ENCODE data around the gene ZNF138. TPM values are rescaled to one million over a fixed set of nuclear protein-coding genes. Genes with fewer than 3 reads are reported as not detected.
A peak's percentile ranks its signal among the peaks of the same experiment; 100 is the strongest.

ZNF138 gene
- 10.1 and 12.1 TPM in 2 replicates for polyA plus RNA-seq (2013)

DNA sequence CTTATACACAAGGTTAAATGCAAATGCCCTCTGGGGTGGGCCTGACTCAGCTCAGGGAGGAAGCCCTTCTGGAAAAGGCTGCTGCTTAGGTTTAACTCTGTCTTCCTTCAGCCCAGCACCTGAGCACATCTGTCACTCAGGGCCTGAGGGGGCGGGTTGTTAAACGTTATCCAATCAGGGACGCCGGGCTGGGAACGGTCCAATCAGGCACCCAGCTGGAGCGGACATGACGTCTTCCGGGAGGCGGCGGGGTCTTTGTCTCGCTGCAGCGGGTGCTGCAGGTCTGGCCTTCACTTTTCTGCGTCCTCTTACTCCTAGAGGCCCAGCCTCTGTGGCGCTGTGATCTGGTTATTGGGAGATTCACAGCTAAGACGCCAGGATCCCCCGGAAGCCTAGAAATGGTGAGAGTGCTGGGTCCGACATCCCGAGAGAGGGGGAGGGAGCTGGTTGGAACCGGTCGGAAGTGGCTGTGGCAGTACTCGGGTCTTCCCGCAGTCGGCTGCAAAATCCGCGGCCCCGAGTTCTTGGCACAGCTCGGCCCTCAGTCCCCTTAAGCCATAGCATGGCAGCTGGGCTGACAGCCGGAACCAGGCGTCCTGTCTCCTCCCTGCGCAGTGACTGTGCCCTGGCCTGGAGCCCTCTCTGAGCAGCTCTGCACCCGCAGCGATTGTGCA is at the start of gene ZNF138:
ZNF138 (plus strand) TSS at position 258 of the 674 bp plus-strand sequence; CDS start at position 399, 141 bp downstream.
- Histone ChIP-seq H2BK12ac (ENCODE audit: low read length) (peak within 1 kb of the TSS; percentile 29), H2AK5ac (ENCODE audit: low read length) (no peak within 1 kb of the TSS), H2AFZ (ENCODE audit: insufficient read depth, low read length, poor library complexity) (peak within 1 kb of the TSS; percentile 78), H4K8ac (ENCODE audit: low read depth, low read length) (peak within 1 kb of the TSS; percentile 82), H3K27me3 (ENCODE audit: insufficient read depth, low read length) (no peaks in the 10 kb centered on the region), H4K12ac (ENCODE audit: low read depth, low read length) (peak within 1 kb of the TSS; percentile 66), H2BK120ac (ENCODE audit: insufficient read depth, low read length, poor library complexity) (peak within 1 kb of the TSS; percentile 3), H3K27ac (ENCODE audit: low read depth, low read length) (peak within 1 kb of the TSS; percentile 67), H3K14ac (ENCODE audit: low read length) (peak within 1 kb of the TSS; percentile 67), H3K4me3 (ENCODE audit: low read depth, low read length) (peak within 1 kb of the TSS; percentile 96), H3K36me3 (ENCODE audit: control insufficient read depth in 1 of 2, insufficient read depth in 2 of 2, low read length in 2 of 2) (peaks cover 6 to 9% of the 10 kb centered on the region in 2 experiments), H3K9me3 (ENCODE audit: insufficient read depth, low read depth, low read length) (no peaks in the 10 kb centered on the region), H3K23ac (ENCODE audit: low read length) (no peak within 1 kb of the TSS), H3K9ac (ENCODE audit: low read length) (peak within 1 kb of the TSS; percentile 91), H3K79me1 (ENCODE audit: low read length) (peaks cover 5% of the 10 kb centered on the region), H3K79me2 (ENCODE audit: control insufficient read depth, insufficient read depth, low read length, poor library complexity) (peaks cover 3% of the 10 kb centered on the region), H4K91ac (ENCODE audit: low read depth, low read length) (peak within 1 kb of the TSS; percentile 50), H3K18ac (ENCODE audit: low read length) (peak within 1 kb of the TSS; percentile 57), H3K4ac (ENCODE audit: low read depth, low read length) (peak within 1 kb of the TSS; percentile 43), H3K4me2 (ENCODE audit: low read length) (peak within 1 kb of the TSS; percentile 67), H3K4me1 (ENCODE audit: control insufficient read depth in 1 of 2, insufficient read depth in 2 of 2, low read length in 2 of 2) (peaks cover 0 to 4% of the 10 kb centered on the region in 2 experiments), H2BK5ac (ENCODE audit: low read depth, low read length, poor library complexity) (peak within 1 kb of the TSS; percentile 36)
- DNase-seq: peak; percentile 94 to 97
- no CpG with 5 or more reads among the region's 32 CpGs for WGBS (ENCODE audit: extremely low coverage, insufficient coverage, insufficient read length)

DNA sequence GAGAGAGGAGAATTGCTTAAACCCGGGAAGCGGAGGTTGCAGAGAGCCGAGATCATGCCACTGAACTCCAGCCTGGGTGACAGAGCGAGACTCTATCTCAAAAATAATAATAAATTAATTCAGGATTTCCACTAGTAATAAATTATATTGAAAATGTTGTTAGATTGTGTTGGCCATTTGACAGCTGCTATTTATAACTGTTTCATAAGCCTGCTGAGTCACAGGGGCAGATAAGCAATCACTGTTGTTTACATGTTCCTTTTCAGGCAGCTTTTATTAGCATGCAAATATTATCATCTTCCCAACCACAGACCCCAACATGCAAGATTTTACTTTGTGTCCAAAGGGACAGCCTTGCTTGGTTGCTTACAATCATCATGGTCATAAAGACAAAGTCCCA is 49.5 kb upstream of the ZNF138 start:
- Histone ChIP-seq H3K9ac (ENCODE audit: low read length) (peak overlapping the region; percentile 74), H3K36me3 (ENCODE audit: control insufficient read depth in 1 of 2, insufficient read depth in 2 of 2, low read length in 2 of 2) (no peaks in the 10 kb centered on the region), H3K9me3 (ENCODE audit: insufficient read depth, low read depth, low read length) (peaks cover 2% of the 10 kb centered on the region), H3K4me1 (ENCODE audit: control insufficient read depth in 1 of 2, insufficient read depth in 2 of 2, low read length in 2 of 2) (no peaks in the 10 kb centered on the region), H3K27ac (ENCODE audit: low read depth, low read length) (no peak overlapping the region), H2AK5ac (ENCODE audit: low read length) (no peak overlapping the region), H3K14ac (ENCODE audit: low read length) (no peak overlapping the region), H3K79me2 (ENCODE audit: control insufficient read depth, insufficient read depth, low read length, poor library complexity) (no peaks in the 10 kb centered on the region), H3K79me1 (ENCODE audit: low read length) (no peaks in the 10 kb centered on the region), H3K18ac (ENCODE audit: low read length) (no peak overlapping the region), H2BK5ac (ENCODE audit: low read depth, low read length, poor library complexity) (no peak overlapping the region), H4K8ac (ENCODE audit: low read depth, low read length) (no peak overlapping the region), H3K27me3 (ENCODE audit: insufficient read depth, low read length) (no peaks in the 10 kb centered on the region), H2BK12ac (ENCODE audit: low read length) (no peak overlapping the region), H2BK120ac (ENCODE audit: insufficient read depth, low read length, poor library complexity) (no peak overlapping the region), H3K4me2 (ENCODE audit: low read length) (no peak overlapping the region), H2AFZ (ENCODE audit: insufficient read depth, low read length, poor library complexity) (no peak overlapping the region), H3K23ac (ENCODE audit: low read length) (no peak overlapping the region), H4K12ac (ENCODE audit: low read depth, low read length) (no peak overlapping the region), H3K4ac (ENCODE audit: low read depth, low read length) (no peak overlapping the region), H4K91ac (ENCODE audit: low read depth, low read length) (no peak overlapping the region), H3K4me3 (ENCODE audit: low read depth, low read length) (no peak overlapping the region)
- no CpG with 5 or more reads among the region's 4 CpGs for WGBS (ENCODE audit: extremely low coverage, insufficient coverage, insufficient read length)
- no peak for DNase-seq

DNA sequence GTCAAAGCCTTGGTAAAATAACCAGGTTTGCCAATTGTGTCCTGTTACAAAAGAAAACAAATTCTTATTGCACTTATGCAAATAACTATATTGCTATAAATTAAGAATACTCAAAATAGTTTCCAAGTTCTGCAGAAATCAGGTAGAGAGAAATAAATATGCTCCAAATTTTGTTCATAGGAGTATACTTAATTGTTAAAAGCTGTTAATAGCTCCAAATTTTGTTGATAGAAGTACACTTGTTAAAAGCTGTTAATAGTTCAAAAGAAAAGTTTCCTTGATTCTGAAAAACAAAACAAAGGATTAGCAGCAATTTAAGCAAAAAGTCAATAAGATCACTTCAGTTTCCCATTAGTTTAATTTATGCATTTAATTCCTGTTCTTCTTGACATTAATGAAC is 46.4 kb upstream of the ZNF138 start:
- Histone ChIP-seq H3K4ac (ENCODE audit: low read depth, low read length) (no peak overlapping the region), H3K23ac (ENCODE audit: low read length) (no peak overlapping the region), H2BK5ac (ENCODE audit: low read depth, low read length, poor library complexity) (no peak overlapping the region), H3K79me2 (ENCODE audit: control insufficient read depth, insufficient read depth, low read length, poor library complexity) (no peaks in the 10 kb centered on the region), H3K27ac (ENCODE audit: low read depth, low read length) (no peak overlapping the region), H4K8ac (ENCODE audit: low read depth, low read length) (no peak overlapping the region), H3K18ac (ENCODE audit: low read length) (no peak overlapping the region), H3K36me3 (ENCODE audit: control insufficient read depth in 1 of 2, insufficient read depth in 2 of 2, low read length in 2 of 2) (no peaks in the 10 kb centered on the region), H3K27me3 (ENCODE audit: insufficient read depth, low read length) (no peaks in the 10 kb centered on the region), H3K9ac (ENCODE audit: low read length) (no peak overlapping the region), H3K4me2 (ENCODE audit: low read length) (no peak overlapping the region), H4K91ac (ENCODE audit: low read depth, low read length) (no peak overlapping the region), H3K79me1 (ENCODE audit: low read length) (no peaks in the 10 kb centered on the region), H2BK120ac (ENCODE audit: insufficient read depth, low read length, poor library complexity) (no peak overlapping the region), H4K12ac (ENCODE audit: low read depth, low read length) (no peak overlapping the region), H3K4me1 (ENCODE audit: control insufficient read depth in 1 of 2, insufficient read depth in 2 of 2, low read length in 2 of 2) (no peaks in the 10 kb centered on the region), H3K4me3 (ENCODE audit: low read depth, low read length) (no peak overlapping the region), H3K14ac (ENCODE audit: low read length) (no peak overlapping the region), H2AK5ac (ENCODE audit: low read length) (no peak overlapping the region), H3K9me3 (ENCODE audit: insufficient read depth, low read depth, low read length) (peaks cover 4% of the 10 kb centered on the region), H2BK12ac (ENCODE audit: low read length) (no peak overlapping the region), H2AFZ (ENCODE audit: insufficient read depth, low read length, poor library complexity) (no peak overlapping the region)
- DNase-seq: no peak

DNA sequence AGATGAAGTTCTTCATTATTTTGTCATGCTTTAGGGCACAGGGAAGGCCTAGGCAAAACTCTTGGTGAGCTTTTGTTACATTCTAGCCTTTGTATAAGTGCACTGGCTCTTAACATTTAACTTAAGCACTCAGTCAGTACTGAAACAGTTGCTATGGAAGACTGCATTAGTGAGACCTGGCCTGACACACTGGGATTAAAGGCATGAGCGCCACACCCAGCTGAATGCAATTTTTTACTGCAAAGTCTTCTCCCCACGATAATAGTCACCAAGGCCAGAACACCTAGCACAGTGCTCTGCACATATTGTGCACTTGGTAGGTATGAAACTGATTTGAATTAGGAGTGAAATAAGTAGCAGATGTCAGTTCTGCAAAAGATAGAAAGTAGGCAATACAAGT is 41.2 kb upstream of the ZNF138 start:
- Histone ChIP-seq H2BK12ac (ENCODE audit: low read length) (no peak overlapping the region), H3K23ac (ENCODE audit: low read length) (no peak overlapping the region), H3K14ac (ENCODE audit: low read length) (no peak overlapping the region), H3K9me3 (ENCODE audit: insufficient read depth, low read depth, low read length) (peaks cover 10% of the 10 kb centered on the region), H3K79me1 (ENCODE audit: low read length) (no peaks in the 10 kb centered on the region), H3K27ac (ENCODE audit: low read depth, low read length) (no peak overlapping the region), H3K4me2 (ENCODE audit: low read length) (no peak overlapping the region), H2BK120ac (ENCODE audit: insufficient read depth, low read length, poor library complexity) (no peak overlapping the region), H3K4ac (ENCODE audit: low read depth, low read length) (no peak overlapping the region), H3K18ac (ENCODE audit: low read length) (no peak overlapping the region), H2BK5ac (ENCODE audit: low read depth, low read length, poor library complexity) (no peak overlapping the region), H4K91ac (ENCODE audit: low read depth, low read length) (no peak overlapping the region), H2AFZ (ENCODE audit: insufficient read depth, low read length, poor library complexity) (no peak overlapping the region), H3K79me2 (ENCODE audit: control insufficient read depth, insufficient read depth, low read length, poor library complexity) (no peaks in the 10 kb centered on the region), H3K4me1 (ENCODE audit: control insufficient read depth in 1 of 2, insufficient read depth in 2 of 2, low read length in 2 of 2) (no peaks in the 10 kb centered on the region), H4K8ac (ENCODE audit: low read depth, low read length) (no peak overlapping the region), H3K36me3 (ENCODE audit: control insufficient read depth in 1 of 2, insufficient read depth in 2 of 2, low read length in 2 of 2) (no peaks in the 10 kb centered on the region), H4K12ac (ENCODE audit: low read depth, low read length) (no peak overlapping the region), H3K9ac (ENCODE audit: low read length) (no peak overlapping the region), H2AK5ac (ENCODE audit: low read length) (no peak overlapping the region), H3K27me3 (ENCODE audit: insufficient read depth, low read length) (no peaks in the 10 kb centered on the region), H3K4me3 (ENCODE audit: low read depth, low read length) (no peak overlapping the region)
- no peak for DNase-seq
- WGBS (ENCODE audit: extremely low coverage, insufficient coverage, insufficient read length): no CpG with 5 or more reads among the region's 2 CpGs
